ENCODE data around the gene CTNNB1.

- TF ChIP-seq CTCF (IDR thresholded peaks at IDR 0.05) (peak in 1 of 3 donors; percentile 28), POLR2AphosphoS5 (IDR thresholded peaks at IDR 0.05) (peak; percentile 100), POLR2A (IDR thresholded peaks at IDR 0.05) (peak; percentile 98)
These were observed at the start of gene CTNNB1 for GRCh38 chr3:41198950-41199865.

Measured in breast epithelium (tissue), 3 donors.